HG02840 (cell line): Measurements from ENCODE around the gene MARCHF10.

Experiments used
- ATAC-seq: cut with Tn5 transposase; IDR thresholded peaks from one replicate; pipeline ENCODE4 v1.9.1; 2021; ENCODE audit warnings: mild to moderate bottlenecking, moderate library complexity, moderate number of reproducible peaks; ENCODE audit not compliant: unreplicated experiment, low FRiP score

The MARCHF10 gene

DNA sequence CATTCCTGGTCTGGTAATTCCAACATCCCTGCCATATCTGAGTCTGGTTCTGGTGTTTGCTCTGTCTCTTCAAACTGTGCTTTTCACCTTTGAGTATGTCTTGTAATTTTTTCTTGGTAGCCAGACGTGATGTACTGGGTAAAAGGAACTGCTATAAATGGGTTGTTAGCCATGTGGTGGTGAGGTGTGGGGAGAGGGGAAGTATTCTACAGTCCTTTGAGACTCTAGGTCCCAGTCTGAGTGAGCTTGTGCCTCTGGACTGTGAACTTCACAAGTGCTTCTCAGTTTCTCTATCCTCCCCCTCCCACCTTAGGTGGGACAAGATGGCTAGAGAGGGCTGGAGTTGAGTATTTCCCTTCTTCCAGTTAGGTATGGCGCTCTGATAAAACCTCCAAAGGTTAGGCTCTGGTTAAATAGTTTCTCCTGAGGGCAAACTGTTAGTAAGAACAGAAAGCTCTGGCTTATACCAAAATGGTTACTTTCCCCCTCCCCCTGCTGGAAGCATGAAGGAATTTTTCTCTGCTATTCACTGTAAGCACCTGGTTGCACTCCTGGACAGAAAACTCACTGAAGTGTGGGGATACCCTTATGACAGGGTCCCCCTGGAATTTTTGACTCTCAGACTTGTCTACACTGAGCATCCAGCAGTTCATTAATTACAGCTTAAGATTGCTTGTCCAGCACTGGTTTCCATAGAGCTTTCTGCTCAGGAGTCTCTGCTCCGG is 87.8 kb downstream of the MARCHF10 start:
- no peak for ATAC-seq

DNA sequence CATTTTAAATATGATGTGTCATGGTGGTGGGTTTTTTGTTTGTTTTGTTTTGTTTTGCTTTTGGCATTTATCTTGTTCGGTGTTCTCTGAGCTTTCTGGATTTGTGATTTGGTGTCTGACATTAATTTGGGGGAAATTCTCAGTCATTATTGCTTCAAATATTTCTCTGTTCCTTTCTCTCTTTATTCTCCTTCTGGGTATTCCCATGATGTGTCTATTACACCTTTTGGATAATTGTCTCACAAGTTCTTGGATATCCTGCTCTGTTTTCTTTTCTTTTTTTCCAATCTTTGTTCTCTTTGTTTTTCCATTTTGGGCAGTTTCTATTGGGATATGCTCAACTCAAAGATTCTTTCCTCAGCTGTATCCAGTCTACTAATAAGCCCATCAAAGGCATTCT is 88.5 kb downstream of the MARCHF10 start:
- ATAC-seq: no peak

DNA sequence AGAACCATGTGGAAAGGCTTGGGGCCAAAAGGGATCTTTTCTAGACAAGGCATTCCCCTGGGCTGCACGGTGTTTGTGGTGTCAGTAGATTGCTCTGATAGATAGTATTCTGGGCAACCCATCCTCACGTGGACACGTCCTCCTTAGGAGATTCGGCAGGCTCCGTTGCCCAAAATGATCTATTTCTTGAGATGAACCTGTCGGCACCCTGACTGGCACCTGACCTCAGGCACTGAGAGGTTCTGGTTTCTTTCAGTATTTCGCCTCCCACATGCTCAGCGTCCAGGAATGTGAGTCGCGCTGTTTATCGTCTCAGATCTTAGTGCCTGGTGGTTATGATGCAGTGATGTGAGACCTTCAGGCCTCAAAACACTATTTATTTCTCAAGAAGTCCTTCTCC is 89.7 kb downstream of the MARCHF10 start:
- no peak for ATAC-seq

DNA sequence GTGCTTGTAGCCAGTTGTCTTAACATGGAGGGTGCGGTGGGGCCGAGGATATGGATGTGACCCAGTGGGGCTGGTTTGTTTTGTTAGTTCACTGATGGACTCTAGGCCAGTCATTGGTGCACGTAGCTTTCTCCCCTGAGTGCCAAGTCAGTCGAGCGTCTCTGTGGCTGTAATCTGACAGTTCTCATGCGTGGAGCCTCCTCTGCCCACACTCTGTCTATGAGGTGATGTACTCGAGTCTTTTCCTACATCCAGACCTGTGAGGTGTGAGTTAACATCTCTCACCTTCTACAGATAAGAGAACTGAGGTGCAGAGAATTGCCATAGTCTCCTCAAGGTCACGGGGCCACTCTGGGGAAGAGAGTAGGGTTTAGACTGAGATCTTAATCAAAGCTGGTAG is 90.2 kb downstream of the MARCHF10 start:
- no peak for ATAC-seq

DNA sequence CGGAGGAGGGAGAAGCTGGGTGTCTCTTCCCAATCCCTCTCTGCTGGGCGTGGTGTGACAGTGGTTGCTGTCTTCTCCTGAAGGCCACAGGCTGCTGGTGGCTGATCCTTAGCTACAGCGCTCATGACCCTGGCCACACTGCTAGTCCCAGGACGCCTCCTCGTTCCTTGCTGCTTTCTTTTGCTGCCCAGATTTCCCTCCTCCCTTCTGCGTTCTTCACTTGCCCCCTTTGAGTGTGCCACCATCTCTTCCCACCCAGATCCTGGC is 90.6 kb downstream of the MARCHF10 start:
- ATAC-seq: no peak

DNA sequence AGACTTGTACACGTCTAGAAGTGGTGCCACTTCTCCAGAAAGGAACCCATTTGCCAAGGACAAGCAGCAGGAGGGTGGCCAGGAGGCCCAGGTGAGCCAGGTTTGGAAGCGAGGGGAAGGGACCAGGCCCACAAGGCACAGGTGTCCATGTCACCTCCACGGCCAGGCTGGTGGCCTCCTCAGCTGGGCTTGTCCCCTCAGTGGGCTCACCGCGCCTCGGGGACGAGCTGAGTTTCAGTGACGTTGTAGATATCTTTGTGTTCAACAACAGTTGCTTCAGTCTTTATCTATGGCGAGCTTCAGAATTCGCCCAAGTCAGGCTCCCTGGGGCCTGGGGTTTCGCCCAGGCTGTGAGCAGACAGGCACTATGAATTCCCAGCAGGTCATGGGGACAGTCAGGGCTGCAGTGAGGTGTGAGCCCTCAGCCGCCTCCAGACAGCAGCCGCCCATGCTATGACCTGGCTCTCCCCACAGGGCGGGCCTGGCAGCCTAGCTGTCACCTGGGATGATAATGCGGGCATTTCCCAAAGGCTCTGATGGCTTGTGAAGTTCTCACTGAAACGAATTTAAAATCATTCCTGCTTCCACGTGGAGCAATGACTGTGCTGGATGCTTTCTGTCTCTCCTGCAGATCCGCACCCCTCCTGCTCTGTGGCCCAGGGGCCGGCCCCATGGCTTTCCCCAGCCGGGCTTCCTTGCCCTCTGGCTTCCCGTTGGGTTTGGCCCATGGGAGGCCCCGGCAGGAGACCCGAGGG is 91.1 kb downstream of the MARCHF10 start:
- no peak for ATAC-seq

DNA sequence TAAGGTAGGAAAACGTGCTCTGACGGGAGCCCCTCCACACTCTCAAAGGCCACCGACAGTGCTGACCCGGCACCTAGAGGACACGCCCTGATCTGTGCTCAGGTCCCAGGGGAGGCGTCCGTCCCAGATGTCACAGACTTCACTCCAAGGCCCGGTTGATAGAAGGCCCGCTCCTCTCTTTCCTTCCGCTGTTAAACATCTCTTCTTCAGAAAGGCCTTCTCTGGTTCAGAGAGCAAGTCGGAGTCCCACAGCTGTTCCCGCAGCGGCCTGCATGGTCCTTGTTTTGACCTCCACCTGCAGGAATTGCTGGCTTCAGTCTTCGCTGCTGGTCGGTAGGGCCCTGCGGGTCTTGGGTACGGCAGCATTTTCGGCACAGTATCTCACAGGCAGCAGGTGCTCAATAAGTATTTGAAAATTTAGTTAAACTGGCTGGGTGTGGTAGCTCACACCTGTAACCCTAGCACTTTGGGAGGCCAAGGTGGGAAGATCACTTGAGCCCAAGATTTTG is 92.2 kb downstream of the MARCHF10 start:
- no peak for ATAC-seq

DNA sequence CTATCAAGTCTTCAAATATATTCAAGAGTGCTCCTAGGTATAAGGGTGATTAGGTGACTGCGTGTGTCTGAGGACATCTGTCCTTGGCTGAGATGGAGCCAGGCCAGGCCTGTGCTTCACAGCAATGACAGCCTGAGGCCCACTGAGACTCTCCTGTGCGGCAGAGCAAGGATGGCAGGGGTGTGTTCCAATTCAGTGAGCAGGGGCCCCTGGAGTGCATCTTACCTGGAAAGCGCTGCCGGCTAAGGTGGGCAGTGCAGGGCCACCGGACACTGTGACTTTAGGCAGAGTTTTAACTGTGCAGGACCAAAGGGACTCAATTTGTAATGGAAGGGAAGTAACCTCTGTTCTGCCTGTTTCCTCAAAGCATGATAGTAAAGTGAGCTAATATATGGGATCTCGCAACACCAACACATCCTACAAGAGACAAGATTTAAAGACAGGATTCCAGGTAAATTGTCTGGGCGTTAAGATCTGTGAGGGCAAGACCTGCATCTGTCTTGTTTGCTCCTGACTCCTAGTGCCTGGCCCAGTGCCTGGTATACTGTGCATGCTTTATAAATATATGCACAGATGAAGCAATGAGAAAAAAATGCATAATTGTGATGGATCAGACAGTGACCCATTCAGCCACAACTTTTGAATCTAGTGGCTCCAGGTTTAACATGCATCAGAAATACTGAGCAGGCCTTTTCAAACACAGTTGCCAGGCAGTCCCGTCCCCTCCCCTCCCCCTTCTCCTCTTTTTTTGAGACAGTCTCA is 93.9 kb downstream of the MARCHF10 start:
- no peak for ATAC-seq

DNA sequence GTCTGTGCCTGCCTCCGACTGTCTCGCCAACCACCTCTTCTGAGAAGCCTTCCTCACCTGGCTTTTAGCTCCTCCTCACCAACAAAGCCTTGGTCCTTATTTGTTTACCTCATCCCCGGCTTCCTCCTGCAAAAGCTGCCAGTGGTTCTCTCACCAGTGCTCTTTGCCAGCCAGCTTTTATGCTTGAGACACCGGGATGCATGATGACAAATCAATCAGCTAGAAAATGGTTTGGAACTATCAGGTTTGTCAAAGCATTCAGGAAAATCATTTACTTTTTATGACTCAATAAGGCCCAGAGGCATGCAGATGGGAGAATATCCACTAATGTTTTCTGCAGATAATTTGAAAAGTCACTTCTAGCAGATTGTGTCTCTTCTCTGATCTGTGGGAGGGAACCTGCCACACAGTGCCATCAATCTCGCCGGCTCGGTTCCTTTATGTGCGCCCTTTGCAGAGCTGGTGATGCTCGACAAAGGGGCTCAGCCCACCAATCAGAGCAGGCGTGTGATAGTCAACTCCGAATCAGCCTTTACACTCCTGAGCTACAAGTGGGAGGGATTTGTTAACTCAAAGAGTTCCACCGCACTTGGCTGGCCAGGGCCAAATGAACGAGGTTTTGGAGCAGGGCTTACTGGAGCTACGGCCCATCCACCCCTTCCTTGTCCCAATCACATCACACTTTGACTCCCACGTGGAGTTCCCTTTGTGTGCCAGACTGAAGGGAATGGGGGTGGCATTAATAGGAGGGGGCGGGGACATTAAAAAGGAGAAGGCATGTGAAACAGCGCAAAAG is 94.8 kb downstream of the MARCHF10 start:
- no peak for ATAC-seq

DNA sequence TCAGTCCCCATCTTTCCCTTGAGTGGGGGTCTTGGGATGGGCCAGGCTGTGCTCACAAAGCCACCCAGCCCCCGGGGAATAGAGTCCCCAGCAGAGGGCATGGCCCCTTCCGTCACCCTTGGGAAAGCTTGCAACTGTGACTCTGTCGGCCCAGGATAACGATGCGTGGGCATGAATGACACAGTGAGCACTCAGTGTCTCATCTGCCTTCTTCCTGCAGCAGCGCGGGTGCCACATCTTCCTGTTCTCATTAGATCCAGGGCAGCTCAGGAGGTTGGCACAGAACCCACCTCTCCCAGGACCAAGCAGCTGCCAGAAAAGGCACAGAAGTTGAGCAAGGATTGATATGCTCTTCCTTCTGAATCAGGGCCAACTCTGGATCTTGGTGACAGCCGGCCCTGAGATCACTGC is 95.9 kb downstream of the MARCHF10 start:
- no peak for ATAC-seq

DNA sequence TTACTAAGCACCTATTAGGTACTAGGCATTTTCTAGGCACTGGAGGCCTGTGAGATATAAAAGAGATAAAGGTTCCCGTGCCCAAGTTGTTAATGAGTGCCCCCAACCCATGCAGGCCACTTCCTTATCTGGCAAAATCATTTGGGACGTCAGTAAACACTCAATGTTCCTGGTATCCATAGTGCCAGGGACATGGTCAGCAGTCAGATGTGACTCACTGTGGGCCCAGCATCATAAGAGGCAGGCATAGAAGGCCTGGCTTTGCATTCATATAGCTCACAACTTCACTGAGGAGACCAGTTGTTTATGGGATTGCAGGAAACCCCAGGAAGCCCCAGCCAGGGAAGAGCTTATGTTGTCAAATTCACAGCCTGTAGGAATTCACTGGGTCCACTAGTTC is 99.5 kb downstream of the MARCHF10 start:
- ATAC-seq: no peak

DNA sequence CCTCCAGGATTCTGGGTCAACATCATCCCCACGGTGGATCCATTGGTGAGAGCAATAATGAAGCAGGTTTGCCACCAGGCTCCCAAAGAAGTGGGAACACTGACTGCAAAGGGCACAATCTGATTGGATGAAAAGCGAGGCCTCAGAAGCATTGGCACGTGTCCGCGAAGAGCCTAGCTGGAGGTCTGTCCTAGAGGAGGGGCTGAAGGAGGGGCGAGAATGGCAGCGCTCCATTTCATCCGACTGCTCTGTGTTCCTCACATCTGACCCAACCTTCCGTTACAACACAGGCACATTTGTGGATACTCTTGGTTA is 100.7 kb downstream of the MARCHF10 start:
- ATAC-seq: no peak

DNA sequence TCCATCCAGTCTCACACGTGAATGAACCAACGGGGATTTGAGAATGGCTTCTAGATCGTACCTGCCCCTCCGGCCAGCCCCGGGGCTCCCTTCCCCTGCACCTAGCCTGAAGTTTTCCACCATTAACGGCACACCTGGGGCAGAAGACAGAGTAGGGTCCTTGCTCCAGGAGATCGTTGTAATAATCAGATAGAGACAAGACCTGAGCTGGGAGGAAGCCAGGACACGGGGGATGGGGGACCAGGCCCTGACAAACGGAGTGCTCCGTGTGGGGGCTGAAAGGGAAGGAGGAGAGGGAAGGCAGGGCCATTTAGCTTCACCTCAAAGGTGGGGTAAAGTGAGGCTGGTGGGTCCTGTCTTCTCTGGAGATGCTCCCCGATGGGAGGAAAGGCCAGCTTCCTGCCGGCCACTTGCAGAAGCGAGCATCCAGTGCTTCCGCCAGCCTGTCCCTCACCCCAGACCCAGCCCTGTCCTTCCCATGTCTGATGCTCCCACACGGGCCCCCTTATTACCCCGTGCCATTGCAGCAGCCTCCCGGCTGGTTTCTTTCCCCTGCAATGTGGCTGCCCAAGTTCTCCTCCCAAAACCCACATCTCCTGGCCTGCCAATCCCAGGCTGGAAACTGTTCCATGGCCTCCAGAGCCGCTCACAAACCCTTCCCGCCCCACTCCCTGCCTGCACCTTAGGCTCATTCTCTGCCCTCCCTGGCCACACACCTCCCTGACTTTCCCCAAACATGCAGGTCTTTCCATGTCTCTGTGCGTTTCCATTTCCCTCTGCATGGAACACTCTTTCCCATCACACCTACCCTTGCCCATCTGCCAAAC is 101.3 kb downstream of the MARCHF10 start:
- ATAC-seq: no peak

DNA sequence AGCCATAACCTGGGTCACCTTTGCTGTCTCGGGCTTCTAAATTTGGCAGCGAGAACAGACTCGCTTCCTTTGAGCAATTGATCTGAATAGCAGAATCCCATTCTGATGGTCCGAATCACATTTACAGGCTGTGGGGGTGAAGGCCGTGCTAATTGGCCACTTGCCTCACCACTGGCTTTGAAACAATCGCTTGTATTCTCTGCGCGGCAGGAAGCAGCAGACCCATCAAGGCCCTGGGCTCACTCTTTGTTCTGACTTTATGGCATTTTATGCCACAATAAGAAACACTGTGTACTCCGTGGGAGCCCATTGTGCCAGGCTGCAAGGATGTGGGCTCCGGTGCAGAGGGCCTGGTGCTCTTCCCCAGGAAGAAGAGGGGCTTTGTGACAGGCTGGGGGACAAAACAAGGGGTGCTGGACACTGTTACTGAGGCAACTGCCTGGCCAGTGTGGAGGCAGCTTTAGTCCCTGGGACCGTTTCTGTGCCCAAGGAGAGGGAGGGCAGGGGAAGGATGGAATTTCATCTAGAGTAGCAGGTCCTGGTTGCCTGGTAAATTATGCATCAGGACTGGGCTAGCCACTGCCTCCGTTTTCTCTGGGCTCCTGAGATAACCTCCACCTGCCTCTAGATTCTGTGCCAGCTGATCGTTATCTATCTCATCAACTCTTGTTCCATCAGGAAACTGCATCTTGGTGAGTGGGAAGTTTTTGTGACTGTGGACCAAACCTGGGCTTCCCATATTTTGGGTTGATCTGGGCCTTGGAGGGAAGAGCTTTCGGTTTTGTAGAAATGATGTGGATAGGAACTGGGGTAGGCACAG is 102.1 kb downstream of the MARCHF10 start:
- ATAC-seq: no peak

DNA sequence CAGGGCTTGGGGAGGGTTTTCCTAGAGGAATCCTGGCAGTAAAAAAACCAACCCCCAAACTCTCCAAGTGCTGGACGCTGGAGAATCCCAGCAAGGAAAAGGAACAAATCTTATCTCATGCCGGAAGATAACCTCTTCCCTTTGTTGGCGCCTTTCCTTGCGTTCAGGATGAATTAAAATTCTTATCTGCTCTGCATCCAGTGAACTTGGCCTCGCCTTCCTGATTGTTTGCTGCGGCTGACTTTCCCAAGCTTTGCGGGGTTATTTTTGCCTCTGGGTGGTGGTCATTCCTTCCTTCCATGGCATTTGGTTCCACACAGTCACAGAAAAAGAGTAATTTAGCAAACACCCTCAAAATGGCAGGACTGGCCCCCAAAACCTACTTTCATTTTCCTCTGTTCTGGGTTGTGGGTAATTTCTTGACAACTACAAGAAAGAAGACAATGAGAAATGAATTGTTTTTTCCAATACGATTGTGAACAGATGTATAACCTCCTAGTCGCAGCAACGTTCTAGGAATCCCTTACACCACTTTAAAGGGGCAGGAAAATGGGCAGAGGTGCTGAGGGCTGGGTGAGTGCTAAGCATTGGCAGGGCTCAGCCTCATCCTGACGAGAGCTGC is 102.8 kb downstream of the MARCHF10 start:
- no peak for ATAC-seq

DNA sequence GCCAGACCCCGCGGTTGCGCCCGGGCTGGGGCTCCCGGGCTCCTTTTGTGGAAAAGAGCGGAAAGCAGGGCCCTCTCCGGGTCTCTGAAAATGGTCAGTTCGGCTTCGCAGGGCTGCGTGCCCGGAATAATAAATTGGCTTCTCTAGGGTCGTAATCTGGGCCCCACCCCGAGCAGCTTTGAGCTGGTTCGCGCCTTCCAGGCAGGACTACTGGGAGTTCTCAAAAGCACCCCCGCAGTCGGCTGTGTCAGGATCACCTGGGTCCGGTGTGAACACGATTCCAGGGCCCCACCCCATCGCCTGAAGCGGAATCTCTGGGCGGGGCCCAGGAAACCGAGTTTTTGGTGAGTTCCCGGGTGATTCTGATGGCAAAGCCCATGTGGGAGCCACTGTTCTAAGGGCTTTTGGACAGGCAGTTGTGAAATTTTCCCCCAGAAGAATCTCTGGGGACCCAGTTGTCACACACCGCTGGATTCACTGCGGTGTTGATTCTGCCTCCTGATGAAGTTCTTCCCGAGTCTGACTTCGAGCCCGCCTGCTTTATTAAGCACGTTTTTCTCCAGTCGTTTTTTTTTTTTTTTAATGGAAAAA is 103.6 kb downstream of the MARCHF10 start:
- no peak for ATAC-seq

DNA sequence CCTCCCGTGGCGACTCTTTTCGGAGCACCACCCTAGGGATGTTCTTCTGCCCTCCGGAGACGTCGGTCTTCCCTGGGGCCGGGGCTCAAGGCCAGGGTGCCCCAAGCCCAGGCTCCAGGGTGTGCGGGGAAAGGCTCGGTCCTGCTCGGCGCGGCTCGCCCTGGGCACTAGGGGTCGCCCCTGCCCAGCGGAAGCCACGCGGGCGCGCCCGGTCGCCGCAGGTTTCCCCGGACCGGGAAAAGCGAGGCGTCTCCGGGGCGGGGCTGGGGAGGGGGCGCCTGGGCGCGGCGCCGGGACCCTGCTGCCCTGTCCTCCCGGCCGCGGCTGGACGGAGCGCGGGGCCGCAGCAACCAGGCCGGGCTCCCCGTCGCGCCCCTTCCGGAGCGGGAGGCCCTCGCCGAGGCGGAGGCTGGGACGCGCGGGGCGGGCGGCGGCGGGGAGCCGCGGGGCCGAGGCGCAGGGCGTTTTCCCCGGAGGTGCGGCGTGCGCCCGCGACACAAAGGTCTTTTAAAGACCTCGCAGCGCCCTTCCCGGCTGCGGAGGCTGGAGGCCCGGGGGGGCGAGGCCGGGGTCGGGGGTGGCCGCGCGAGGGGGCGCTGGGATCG is 104.2 kb downstream of the MARCHF10 start:
- peak; percentile 57 for ATAC-seq

DNA sequence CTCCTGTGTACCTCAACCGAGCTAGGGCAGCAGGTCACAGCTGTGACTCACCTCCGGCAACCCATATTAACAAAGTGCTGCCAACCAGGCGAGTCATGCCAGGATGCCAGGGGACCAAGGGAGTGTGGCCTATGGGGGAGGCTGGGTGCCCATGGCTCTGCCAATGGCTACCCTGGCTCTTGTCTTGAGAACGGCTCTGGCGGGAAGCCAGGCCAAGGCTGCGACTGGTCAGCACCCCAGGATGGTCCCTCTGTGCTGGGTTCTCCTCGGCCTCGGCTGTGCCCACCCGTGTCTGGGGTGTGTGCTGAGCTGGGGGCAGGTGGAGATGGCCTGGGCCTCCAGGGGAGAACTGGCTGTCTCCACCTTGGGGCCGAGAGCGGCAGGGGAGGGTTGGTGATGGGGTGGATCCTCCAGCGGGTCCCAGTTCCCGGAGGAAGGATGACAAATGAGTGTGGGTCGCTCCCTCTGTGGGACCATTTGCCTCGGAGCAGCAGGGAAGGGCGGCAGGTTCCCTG is 104.8 kb downstream of the MARCHF10 start:
- no peak for ATAC-seq
